Transverse colon (tissue), 4 donors: ENCODE data around the gene ASPG. TPM values are rescaled to one million over a fixed set of nuclear protein-coding genes. Genes with fewer than 3 reads are reported as not detected.

Experiments used
- DNase-seq: peaks from one replicate; pipeline ENCODE4 v3.0.0-alpha.2; 2019
- H3K27ac ChIP-seq, 4 donors: fragments of 200-600 bp; sonication (generic); 2 replicates each; pipeline ENCODE4 v1.5.1; 2016 to 2018; ENCODE audit warnings: inconsistent platforms in 4 of 4
- H3K27me3 ChIP-seq: fragments of 200-600 bp; sonication (generic); 2 replicates; pipeline ENCODE4 v1.5.1; 2017; ENCODE audit warnings: inconsistent platforms
- H3K36me3 ChIP-seq, 4 donors: fragments of 200-600 bp; sonication (generic); 2 replicates each; pipeline ENCODE4 v1.5.1; 2017 to 2019; ENCODE audit warnings: inconsistent platforms in 4 of 4
- H3K4me1 ChIP-seq, 4 donors: fragments of 200-600 bp; sonication (generic); 2 replicates each; pipeline ENCODE4 v1.5.1; 2017 to 2020; ENCODE audit warnings: inconsistent platforms in 4 of 4
- H3K4me3 ChIP-seq, 4 donors: fragments of 200-600 bp; sonication (generic); 1 replicate in 1 of 4; 2 replicates in 3 of 4; pipeline versions ENCODE4 v1.5.1 to v1.6.1; 2017 to 2019; ENCODE audit warnings: inconsistent platforms in 4 of 4
- H3K9me3 ChIP-seq, 2 donors: fragments of 200-600 bp; sonication (generic); 2 replicates each; pipeline ENCODE4 v1.5.1; 2017 to 2019; ENCODE audit warnings: inconsistent platforms in 2 of 2
- EP300 ChIP-seq: sonication (generic); formaldehyde crosslinking; IDR thresholded peaks from one replicate; pipeline ENCODE4 v1.6.1; 2017; ENCODE audit warnings: antibody characterized with exemption, low read depth
- POLR2A ChIP-seq: fragments of 450-650 bp; IDR thresholded peaks from one replicate; pipeline ENCODE4 v1.6.1; 2016; ENCODE audit warnings: antibody characterized with exemption, mild to moderate bottlenecking, moderate library complexity
- POLR2AphosphoS5 ChIP-seq, 3 donors: sonication (generic); formaldehyde crosslinking; IDR thresholded peaks; one replicate each; pipeline ENCODE4 v1.6.1; 2016; ENCODE audit warnings: antibody characterized with exemption in 3 of 3
- WGBS, 2 donors: methylation state at CpG; one replicate each; pipeline ENCODE4 v1.1.5; 2018; ENCODE audit warnings: low coverage in 1 of 2; 5-methylcytosine and 5-hydroxymethylcytosine counted together
- in situ Hi-C, 4 donors: fragments of 200-750 bp; cut with MboI; loops; one replicate each; pipeline versions ENCODE4 v1.15.0 to v1.15.1; 2017; ENCODE audit warnings: low sequenced_read_pairs in 3 of 4, low pct_ligation_motif_present in 1 of 4, low pct_unique_long_range_greater_than_20kb in 1 of 4
- intact Hi-C: fragments of 100-400 bp; cut with DNase I; formaldehyde crosslinking; loops from one replicate; pipeline ENCODE4 v1.15.1; 2023; ENCODE audit warnings: low total_unique reads
- total RNA-seq, 4 donors: library from RNA; depleted of rRNA; stranded (reverse); fragments of >200 nt; gene quantifications; one replicate each; pipeline ENCODE4 v1.1.0, GENCODE V29; 2016
- TF ChIP-seq, protein P1 (sequence below), 5 experiments: fragments of 200-600 bp in 3 of 5; fragments of 450-650 bp in 2 of 5; sonication (generic) in 3 of 5; IDR thresholded peaks; 1 replicate in 2 of 5; 2 replicates in 3 of 5; pipeline ENCODE4 v1.5.1; 2016 to 2017; ENCODE audit warnings: antibody characterized with exemption in 5 of 5, inconsistent platforms in 3 of 5, mild to moderate bottlenecking in 2 of 5, moderate library complexity in 1 of 5

The ASPG gene
- total RNA-seq, 4 donors from 2014 or later, result 4.4 to 20.3 (median 8.7) TPM

DNA sequence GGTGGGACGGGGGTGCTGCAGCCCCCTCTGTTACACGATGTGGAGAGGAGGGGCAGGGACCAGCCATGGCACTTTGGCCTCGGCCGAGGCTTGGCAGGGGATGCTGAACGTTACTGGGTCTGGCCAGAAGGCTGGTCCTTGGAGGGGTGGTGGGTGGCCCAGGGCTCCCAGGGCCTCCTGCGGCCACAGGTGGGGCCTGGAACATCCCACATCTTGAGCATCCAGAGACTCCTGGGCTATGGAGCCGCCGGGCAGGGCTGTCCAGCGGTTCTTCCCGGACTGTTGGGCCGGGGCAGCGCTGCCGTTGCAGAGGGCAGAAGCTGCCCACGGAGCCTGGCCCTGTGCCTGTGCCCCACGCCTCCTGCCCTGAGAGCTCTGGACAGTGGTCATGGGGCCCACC is 68.7 kb downstream of the ASPG start:
- Histone ChIP-seq H3K9me3 (no peaks in the 10 kb centered on the region), H3K36me3 (no peaks in the 10 kb centered on the region), H3K27me3 (no peaks in the 10 kb centered on the region), H3K4me3 (no peak overlapping the region), H3K27ac (no peak overlapping the region), H3K4me1 (peaks cover 0 to 5% (median 2%) of the 10 kb centered on the region in 4 donors)
- in situ Hi-C loops (no loop called here), intact Hi-C loops (loop anchor here (10.0 kb wide), 1 partner anchor 191 kb away; no protein-coding TSS in a partner anchor)
- WGBS, 2 donors, result 79% methylated on average over 7 of the region's 15 CpGs; no CpG with 5 or more reads in 1 of the 2 donors
- DNase-seq, result no peak
- TF ChIP-seq EP300, result no peak
- no peak for TF ChIP-seq POLR2AphosphoS5 (IDR thresholded peaks at IDR 0.05)
- TF ChIP-seq POLR2A, result no peak
- TF ChIP-seq, protein P1, sequence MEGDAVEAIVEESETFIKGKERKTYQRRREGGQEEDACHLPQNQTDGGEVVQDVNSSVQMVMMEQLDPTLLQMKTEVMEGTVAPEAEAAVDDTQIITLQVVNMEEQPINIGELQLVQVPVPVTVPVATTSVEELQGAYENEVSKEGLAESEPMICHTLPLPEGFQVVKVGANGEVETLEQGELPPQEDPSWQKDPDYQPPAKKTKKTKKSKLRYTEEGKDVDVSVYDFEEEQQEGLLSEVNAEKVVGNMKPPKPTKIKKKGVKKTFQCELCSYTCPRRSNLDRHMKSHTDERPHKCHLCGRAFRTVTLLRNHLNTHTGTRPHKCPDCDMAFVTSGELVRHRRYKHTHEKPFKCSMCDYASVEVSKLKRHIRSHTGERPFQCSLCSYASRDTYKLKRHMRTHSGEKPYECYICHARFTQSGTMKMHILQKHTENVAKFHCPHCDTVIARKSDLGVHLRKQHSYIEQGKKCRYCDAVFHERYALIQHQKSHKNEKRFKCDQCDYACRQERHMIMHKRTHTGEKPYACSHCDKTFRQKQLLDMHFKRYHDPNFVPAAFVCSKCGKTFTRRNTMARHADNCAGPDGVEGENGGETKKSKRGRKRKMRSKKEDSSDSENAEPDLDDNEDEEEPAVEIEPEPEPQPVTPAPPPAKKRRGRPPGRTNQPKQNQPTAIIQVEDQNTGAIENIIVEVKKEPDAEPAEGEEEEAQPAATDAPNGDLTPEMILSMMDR (IDR thresholded peaks at IDR 0.05), result no peak

DNA sequence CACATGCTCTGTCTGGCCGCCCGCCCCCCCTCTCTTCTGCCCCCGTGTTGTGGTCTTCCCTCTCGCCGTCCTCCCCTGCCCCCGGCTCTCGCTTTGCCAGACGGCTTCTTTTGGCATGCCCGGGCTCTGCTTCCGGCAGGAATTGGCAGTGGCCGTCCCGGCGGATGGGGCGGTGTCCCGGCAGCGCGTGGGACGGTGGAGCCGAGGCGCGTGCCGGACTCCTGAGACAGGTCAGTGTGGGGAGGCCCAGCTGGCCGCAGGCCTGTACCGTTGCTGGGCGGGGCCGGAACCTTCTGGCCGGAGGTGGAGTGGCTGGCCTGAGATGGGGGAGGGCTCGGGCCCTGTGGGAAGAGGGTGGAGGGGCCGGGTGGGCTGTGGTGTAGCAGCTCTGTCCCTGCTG is 70.0 kb downstream of the ASPG start:
- no peak overlapping the region for H3K27ac ChIP-seq
- TF ChIP-seq EP300 (no peak), POLR2A (no peak), POLR2AphosphoS5 (IDR thresholded peaks at IDR 0.05) (no peak)
- TF ChIP-seq, protein P1 (IDR thresholded peaks at IDR 0.05), result no peak
- H3K36me3 ChIP-seq, result no peaks in the 10 kb centered on the region
- H3K9me3 ChIP-seq, result no peaks in the 10 kb centered on the region
- no peaks in the 10 kb centered on the region for H3K27me3 ChIP-seq
- intact Hi-C loops, result loop anchor here (10.0 kb wide), 1 partner anchor 189 kb away; no protein-coding TSS in a partner anchor
- in situ Hi-C loops, result no loop called here
- no peak for DNase-seq
- no peak overlapping the region for H3K4me3 ChIP-seq
- WGBS, 2 donors, result 92% methylated on average over 28 of the region's 29 CpGs; no CpG with 5 or more reads in 1 of the 2 donors
- peaks cover 0 to 4% (median 0%) of the 10 kb centered on the region in 4 donors for H3K4me1 ChIP-seq

DNA sequence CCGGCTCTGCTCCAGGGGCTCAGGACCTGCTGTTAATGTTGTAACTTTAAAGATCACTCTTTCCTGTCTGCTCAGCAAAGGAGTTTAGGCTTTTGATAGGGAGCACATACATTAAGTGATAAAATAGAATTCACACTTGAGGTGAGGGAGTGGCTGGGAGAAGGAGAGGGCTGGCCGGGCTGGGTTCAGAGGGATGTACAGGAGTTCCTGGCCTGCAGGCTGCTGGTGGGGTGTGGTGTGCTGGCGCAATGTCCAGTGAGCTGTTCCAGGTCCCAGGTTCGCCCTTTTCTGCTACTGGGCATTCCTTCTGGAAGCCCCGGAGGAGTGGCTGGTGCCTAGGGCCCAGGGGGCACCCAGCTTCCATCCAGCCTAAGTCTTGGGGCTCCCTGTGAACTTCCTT is 70.6 kb downstream of the ASPG start:
- no peak for DNase-seq
- H3K27ac ChIP-seq, result no peak overlapping the region
- intact Hi-C loops (loop anchor here (10.0 kb wide), 1 partner anchor 189 kb away; no protein-coding TSS in a partner anchor), in situ Hi-C loops (no loop called here)
- no peaks in the 10 kb centered on the region for H3K9me3 ChIP-seq
- no peaks in the 10 kb centered on the region for H3K36me3 ChIP-seq
- no peak for TF ChIP-seq POLR2A
- no peak for TF ChIP-seq EP300
- TF ChIP-seq, protein P1 (IDR thresholded peaks at IDR 0.05), result no peak
- no peak for TF ChIP-seq POLR2AphosphoS5 (IDR thresholded peaks at IDR 0.05)
- no peak overlapping the region for H3K4me3 ChIP-seq
- 88% methylated on average over 5 of the region's 5 CpGs; no CpG with 5 or more reads in 1 of the 2 donors for WGBS, 2 donors
- peaks cover 0 to 4% (median 0%) of the 10 kb centered on the region in 4 donors for H3K4me1 ChIP-seq
- no peaks in the 10 kb centered on the region for H3K27me3 ChIP-seq

DNA sequence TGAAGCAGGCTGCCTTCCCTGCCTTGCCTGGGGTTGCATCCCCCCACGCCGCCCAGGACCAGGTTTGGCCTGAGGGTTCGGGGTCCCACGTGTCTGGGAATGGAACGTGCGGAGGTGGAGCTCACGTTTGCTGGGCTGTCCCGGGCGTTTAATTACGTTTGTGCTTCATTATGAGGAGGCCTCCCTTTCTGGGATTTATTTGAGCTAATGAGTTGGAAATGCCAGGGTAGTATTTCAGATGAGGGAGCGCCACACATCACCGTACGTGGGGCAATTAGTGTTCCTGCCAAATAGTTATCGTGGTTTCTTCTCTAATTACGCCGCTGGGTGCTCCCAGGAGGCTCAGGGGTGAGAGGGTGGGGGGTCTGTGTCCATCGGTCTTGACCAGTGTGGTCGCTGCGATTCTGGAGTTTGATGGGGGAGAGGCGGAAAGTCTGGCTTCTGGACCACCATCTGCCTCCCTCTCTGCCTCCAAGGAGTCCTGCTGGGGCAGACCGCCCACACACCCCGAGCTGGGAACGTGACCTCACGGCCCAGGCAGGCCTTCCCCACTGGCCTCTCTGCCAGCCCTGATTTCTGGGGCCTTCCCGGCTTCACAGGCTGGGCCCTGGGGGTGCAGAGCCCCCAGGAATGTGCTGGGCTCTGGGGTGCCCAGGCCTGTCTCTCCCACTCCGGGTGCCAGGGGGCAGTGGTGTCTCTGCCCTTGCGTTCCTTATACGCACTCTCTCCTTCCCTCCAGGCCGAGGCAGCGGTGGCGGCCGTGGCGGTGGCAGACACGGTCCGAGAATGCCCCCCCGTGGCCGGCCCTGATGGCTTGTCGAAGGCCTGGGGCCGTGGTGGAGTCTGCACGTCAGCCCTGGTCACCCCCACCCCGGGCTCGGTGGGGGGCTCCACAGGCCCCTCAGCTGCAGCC is 71.8 kb downstream of the ASPG start:
- intact Hi-C loops (loop anchor here (10.0 kb wide), 1 partner anchor 188 kb away; no protein-coding TSS in a partner anchor), in situ Hi-C loops (no loop called here)
- no peak for DNase-seq
- Histone ChIP-seq H3K27ac (no peak overlapping the region), H3K36me3 (no peaks in the 10 kb centered on the region), H3K4me3 (no peak overlapping the region), H3K4me1 (peaks cover 0 to 4% (median 0%) of the 10 kb centered on the region in 4 donors), H3K9me3 (no peaks in the 10 kb centered on the region), H3K27me3 (no peaks in the 10 kb centered on the region)
- TF ChIP-seq, protein P1 (IDR thresholded peaks at IDR 0.05), result peak in 1 of 5 experiments; percentile 22
- no peak for TF ChIP-seq POLR2AphosphoS5 (IDR thresholded peaks at IDR 0.05)
- WGBS, 2 donors, result 86% methylated on average over 36 of the region's 42 CpGs; no CpG with 5 or more reads in 1 of the 2 donors
